Nephron progenitor cell (in vitro differentiated cells): ENCODE data around the gene SSH3.
A peak's percentile ranks its signal among the peaks of the same experiment; 100 is the strongest.

Source experiments
- DNase-seq: peaks from one replicate; pipeline ENCODE4 v3.0.0; 2021
- H3K27ac Mint-ChIP-seq: 2 replicates; pipeline ENCODE4 v1.8.0; 2021; ENCODE audit warnings: mild to moderate bottlenecking, moderate library complexity, mixed read lengths
- H3K27me3 Mint-ChIP-seq: 2 replicates; pipeline ENCODE4 v1.8.0; 2021; ENCODE audit warnings: mild to moderate bottlenecking, low read depth, mixed read lengths; ENCODE audit not compliant: poor library complexity
- H3K36me3 Mint-ChIP-seq: 2 replicates; pipeline ENCODE4 v1.8.0; 2021; ENCODE audit warnings: low read depth, mixed read lengths
- H3K4me1 Mint-ChIP-seq: 2 replicates; pipeline ENCODE4 v1.8.0; 2021; ENCODE audit warnings: mixed read lengths
- H3K4me3 Mint-ChIP-seq: 2 replicates; pipeline ENCODE4 v1.8.0; 2021; ENCODE audit warnings: mild to moderate bottlenecking, moderate library complexity, mixed read lengths
- H3K9me3 Mint-ChIP-seq: 2 replicates; pipeline ENCODE4 v1.8.0; 2021; ENCODE audit warnings: mild to moderate bottlenecking, moderate library complexity, mixed read lengths
- TF ChIP-seq, protein P1 (sequence below): fragments of 200-600 bp; sonication (generic); IDR thresholded peaks from 2 replicates; pipeline ENCODE4 v1.5.0; 2021; ENCODE audit warnings: antibody characterized with exemption

The SSH3 gene

DNA sequence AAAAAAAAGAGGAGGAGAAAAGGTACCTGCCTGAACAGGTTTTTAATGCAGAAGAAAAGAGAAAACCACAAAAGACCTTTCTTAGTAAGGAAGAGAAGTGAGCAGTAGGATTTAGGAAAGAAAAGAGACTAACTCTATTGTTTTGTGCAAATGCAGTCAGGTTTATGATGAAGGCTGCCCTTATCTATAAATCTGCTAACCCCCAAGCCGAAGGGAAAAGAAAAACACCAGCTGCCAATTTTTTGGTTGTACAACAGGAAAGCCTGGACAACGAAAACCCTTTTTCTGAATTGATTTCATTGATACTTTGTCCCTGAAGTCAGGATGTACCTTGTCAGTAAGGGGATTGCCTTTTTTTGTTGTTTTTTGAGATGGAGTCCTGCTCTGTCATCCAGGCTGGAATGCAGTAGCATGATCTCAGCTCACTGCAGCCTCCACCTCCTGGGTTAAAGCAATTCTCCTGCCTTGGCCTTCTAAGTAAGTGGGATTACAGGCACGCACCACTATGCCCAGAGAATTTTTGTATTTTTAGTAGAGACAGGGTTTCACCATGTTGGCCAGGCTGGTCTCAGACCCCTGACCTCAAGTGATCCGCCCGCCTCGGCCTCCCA lies 28.9 kb downstream of the SSH3 start:
- peaks cover 17% of the 10 kb centered on the region for H3K36me3 Mint-ChIP-seq
- H3K4me1 Mint-ChIP-seq, result no peaks in the 10 kb centered on the region
- H3K4me3 Mint-ChIP-seq, result no peak overlapping the region
- H3K27me3 Mint-ChIP-seq, result peaks cover 9% of the 10 kb centered on the region
- TF ChIP-seq, protein P1, sequence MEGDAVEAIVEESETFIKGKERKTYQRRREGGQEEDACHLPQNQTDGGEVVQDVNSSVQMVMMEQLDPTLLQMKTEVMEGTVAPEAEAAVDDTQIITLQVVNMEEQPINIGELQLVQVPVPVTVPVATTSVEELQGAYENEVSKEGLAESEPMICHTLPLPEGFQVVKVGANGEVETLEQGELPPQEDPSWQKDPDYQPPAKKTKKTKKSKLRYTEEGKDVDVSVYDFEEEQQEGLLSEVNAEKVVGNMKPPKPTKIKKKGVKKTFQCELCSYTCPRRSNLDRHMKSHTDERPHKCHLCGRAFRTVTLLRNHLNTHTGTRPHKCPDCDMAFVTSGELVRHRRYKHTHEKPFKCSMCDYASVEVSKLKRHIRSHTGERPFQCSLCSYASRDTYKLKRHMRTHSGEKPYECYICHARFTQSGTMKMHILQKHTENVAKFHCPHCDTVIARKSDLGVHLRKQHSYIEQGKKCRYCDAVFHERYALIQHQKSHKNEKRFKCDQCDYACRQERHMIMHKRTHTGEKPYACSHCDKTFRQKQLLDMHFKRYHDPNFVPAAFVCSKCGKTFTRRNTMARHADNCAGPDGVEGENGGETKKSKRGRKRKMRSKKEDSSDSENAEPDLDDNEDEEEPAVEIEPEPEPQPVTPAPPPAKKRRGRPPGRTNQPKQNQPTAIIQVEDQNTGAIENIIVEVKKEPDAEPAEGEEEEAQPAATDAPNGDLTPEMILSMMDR, result no peak
- H3K9me3 Mint-ChIP-seq, result no peaks in the 10 kb centered on the region
- no peak overlapping the region for H3K27ac Mint-ChIP-seq
- no peak for DNase-seq

DNA sequence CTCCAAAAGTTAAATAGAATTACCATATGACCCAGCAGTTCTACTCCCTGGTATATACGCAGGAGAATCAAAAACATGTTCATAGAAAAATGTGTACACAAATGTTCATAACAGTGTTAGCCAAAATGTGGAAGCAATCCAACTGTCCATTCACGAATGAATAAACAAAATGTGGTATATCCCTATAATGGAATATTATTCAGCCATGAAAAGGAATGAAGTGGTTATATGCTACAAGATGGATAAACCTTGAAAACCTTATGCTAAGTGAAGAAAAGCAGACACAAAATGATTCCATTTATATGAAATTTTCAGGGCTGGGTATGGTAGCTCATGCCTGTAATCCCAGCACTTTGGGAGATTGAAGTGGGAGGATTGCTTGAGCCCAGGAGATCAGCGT lies 33.9 kb downstream of the SSH3 start:
- Mint-ChIP-seq H3K27ac (no peak overlapping the region), H3K36me3 (peaks cover 12% of the 10 kb centered on the region), H3K27me3 (no peaks in the 10 kb centered on the region), H3K4me3 (no peak overlapping the region), H3K4me1 (no peaks in the 10 kb centered on the region), H3K9me3 (peaks cover 15% of the 10 kb centered on the region)
- TF ChIP-seq, protein P1, result no peak
- no peak for DNase-seq

DNA sequence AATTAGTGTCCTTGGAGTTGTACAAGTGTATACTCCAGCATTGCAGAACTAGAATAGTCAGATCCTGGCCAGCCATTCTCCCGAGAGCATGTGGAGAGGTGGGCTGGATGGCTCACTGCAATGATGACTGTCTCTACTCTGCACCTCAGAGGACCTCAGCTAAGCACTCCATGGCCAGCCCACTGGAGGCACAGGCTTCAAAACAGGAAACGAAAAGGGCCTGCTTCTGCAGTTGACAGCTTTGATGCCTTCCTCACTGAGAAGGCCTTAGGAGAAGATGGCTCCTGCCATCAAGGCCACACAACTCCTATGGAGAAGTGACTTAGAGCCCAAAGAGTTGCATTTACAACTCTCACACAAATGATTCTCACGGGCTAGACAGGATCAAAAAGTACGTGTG lies 40.9 kb downstream of the SSH3 start:
- TF ChIP-seq, protein P1, result no peak
- no peak for DNase-seq
- peak overlapping the region; percentile 13 for H3K27ac Mint-ChIP-seq
- no peaks in the 10 kb centered on the region for H3K36me3 Mint-ChIP-seq
- H3K4me1 Mint-ChIP-seq, result peaks cover 17% of the 10 kb centered on the region
- H3K9me3 Mint-ChIP-seq, result peaks cover 13% of the 10 kb centered on the region
- no peak overlapping the region for H3K4me3 Mint-ChIP-seq
- H3K27me3 Mint-ChIP-seq, result peaks cover 5% of the 10 kb centered on the region

DNA sequence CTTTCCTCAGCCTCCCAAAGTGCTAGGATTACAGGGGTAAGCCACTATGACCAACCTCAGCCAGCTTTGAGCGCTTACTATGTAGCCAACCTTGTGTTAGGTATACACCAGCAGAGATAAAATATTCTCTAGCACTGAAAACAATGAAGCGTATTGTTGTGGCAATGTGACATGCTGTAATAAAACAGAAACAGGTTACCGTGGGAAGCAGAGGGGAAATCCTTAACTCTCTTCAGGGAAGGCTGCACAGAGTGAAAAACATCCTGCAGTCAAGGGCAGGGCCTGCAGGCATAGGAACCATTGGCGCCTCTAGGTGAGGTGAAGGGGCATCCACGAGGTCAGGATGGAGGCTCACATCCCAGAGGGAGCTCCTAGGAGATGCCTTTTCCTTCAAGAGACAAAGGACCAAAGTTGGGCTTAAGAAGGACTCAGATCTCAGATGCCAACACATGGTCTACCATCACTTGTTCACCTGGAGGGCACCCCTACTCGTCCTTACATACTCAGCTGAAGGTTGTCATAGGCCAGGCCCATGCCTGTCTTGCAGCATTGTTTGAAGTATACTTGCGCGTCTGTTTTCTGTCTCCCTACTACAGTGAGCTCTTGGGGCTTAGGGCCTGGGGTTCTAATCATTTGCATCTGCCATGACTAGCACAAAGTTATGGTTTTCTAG lies 42.1 kb downstream of the SSH3 start:
- TF ChIP-seq, protein P1, result no peak
- peaks cover 24% of the 10 kb centered on the region for H3K4me1 Mint-ChIP-seq
- H3K36me3 Mint-ChIP-seq, result no peaks in the 10 kb centered on the region
- peak overlapping the region; percentile 44 for H3K27ac Mint-ChIP-seq
- peaks cover 6% of the 10 kb centered on the region for H3K27me3 Mint-ChIP-seq
- H3K4me3 Mint-ChIP-seq, result no peak overlapping the region
- H3K9me3 Mint-ChIP-seq, result peaks cover 12% of the 10 kb centered on the region
- no peak for DNase-seq

DNA sequence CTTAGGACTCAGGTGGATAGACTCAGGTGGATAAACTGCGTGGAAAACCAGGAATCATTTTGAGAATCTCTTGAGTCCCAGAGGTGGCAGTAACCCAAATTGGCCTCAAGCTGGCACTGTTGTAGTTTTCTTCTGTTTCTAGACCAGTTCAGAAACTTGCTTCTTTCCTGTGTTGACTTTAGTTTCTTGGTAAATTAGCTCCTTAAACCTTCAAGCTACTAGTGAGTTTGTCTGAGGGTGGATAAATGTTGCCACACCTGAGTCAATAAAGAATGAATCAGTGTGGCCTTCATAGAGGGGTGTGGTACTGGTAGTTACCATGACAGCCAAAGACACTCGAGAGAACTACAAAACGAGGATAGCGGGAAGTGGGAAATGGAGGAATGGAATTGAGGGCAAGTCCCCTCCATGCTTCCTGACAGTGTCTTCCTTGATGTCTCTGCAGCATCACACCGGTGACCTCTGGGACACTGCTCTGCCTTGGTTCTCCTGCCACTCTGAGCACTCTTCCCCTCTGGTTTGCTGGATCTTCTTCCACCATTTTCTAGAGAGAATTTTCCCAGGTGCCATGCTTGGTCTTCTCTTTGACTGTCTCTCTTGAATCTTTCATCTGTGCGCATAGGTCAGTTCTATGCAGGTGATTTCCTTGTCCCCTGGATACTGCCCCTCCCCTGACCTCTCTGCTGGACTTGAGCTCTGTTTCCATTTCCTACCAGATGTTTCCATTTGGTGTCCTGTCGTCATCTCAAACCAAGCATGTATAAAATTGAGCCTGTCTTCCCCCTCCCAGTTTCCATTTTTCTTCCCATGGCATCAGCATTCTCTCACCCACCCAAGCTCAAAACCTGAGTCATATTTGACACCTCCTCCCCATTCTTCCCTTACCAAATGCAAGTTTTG lies 42.8 kb downstream of the SSH3 start:
- TF ChIP-seq, protein P1, result peak; percentile 74
- Mint-ChIP-seq H3K9me3 (peaks cover 12% of the 10 kb centered on the region), H3K27ac (peak overlapping the region; percentile 44), H3K27me3 (peaks cover 9% of the 10 kb centered on the region), H3K4me3 (no peak overlapping the region), H3K4me1 (peaks cover 25% of the 10 kb centered on the region), H3K36me3 (no peaks in the 10 kb centered on the region)
- no peak for DNase-seq
